ENCODE results near the gene PLXNA4.
"Not testable (repeated sequence)": the region's sequence is repeated elsewhere in the genome, so short reads cannot be mapped to it uniquely, and the experiment has no call there.

The PLXNA4 gene, protein sequence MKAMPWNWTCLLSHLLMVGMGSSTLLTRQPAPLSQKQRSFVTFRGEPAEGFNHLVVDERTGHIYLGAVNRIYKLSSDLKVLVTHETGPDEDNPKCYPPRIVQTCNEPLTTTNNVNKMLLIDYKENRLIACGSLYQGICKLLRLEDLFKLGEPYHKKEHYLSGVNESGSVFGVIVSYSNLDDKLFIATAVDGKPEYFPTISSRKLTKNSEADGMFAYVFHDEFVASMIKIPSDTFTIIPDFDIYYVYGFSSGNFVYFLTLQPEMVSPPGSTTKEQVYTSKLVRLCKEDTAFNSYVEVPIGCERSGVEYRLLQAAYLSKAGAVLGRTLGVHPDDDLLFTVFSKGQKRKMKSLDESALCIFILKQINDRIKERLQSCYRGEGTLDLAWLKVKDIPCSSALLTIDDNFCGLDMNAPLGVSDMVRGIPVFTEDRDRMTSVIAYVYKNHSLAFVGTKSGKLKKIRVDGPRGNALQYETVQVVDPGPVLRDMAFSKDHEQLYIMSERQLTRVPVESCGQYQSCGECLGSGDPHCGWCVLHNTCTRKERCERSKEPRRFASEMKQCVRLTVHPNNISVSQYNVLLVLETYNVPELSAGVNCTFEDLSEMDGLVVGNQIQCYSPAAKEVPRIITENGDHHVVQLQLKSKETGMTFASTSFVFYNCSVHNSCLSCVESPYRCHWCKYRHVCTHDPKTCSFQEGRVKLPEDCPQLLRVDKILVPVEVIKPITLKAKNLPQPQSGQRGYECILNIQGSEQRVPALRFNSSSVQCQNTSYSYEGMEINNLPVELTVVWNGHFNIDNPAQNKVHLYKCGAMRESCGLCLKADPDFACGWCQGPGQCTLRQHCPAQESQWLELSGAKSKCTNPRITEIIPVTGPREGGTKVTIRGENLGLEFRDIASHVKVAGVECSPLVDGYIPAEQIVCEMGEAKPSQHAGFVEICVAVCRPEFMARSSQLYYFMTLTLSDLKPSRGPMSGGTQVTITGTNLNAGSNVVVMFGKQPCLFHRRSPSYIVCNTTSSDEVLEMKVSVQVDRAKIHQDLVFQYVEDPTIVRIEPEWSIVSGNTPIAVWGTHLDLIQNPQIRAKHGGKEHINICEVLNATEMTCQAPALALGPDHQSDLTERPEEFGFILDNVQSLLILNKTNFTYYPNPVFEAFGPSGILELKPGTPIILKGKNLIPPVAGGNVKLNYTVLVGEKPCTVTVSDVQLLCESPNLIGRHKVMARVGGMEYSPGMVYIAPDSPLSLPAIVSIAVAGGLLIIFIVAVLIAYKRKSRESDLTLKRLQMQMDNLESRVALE (N-terminal part only)

DNA sequence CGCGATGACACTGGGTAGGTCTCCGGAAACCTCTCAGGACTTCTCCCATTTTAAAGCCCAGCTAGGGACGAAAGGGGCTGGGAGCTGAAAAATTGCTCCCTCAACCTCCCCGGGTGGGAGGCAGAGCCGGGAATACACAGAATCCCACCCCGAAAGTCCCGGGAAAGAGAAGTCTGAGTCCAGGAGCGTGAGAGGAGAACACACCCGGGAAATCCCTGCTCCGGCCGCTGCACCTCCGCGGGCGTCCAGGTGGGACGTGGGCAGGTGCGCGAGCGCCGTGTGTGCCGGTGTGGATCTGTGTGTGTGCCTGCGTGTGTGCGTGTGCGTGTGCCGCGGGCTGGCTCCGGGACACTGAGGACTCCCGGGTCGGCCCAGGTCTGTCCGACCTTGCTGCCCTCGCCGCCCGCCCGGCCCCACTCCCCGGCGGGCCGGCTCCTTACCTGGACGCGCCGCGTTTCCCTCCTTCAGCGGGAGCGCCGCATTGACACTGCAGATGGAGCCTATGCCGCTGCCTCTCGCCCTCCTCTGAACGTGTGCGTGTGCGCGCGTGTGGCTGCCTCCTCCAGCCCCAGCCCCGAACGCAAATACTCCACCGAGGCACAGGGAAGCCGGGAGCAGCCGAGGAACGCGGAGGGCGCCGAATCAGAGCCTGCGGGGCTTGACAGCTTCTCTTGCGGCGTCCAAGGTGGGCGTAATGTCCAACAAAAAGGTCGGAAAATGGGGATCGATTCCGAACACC lies at the start of gene PLXNA4:
Gene PLXNA4, minus strand, starts transcription at position 489 of the 739 bp plus-strand sequence. CDS start 67,777 bp downstream, outside the sequence.
- peak; percentile 28 for DNase-seq (ENCODE audit: low spot score)

DNA sequence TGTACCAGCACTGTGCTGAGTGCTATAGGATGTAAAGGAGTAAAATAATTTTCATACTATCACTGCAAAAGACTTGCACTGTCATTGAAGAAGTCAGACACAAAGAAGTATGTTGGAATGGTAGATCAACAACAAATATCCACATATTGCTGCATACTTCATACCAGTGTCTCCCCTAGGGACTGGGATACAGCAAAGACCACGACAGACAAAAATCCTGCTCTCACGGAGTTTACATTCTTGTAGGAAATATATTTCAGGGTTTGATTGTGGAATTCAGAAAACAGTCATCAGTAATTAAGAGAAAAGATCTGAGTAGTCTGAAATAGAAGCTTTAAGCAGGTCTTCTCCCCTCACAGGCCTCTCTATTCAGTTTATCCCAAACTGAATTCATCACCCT lies 49.4 kb upstream of the PLXNA4 start:
- no peak for DNase-seq (ENCODE audit: low spot score)

DNA sequence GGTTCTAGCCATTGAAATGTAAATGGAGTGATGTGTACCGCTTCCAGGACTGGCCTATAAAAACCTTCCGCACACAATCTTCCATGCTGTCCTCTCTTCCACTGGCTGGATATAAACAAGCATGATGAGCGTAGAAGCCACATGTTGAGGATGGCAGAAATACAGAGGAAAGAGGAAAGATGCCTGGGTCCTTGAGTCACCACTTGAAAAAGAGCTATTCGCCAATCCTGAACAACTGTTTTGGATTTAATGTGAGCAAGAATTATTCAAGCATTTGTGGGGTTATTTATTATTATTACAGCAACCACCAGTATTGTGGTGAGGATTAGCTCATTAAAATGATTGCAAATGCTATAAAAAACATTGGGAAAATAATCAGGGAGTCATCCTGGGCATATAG lies 45.8 kb upstream of the PLXNA4 start:
- DNase-seq (ENCODE audit: low spot score): no peak

DNA sequence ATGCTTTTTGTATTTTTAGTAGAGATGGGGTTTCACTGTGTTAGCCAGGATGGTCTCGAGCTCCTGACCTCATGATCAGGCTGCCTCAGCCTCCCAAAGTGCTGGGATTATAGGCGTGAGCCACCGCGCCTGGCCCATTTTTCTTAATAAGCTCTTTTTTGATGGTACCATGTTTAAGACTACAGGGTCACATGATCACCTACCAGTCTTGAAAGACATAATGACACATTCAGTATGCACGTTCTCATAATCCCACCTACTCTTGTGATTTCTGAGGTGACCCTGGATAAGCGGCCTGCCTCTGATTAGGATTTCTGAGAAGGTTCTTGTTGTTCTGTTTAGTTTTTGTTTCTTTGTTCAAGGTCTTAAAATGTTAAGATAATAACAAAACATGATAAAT lies 43.7 kb upstream of the PLXNA4 start:
- DNase-seq (ENCODE audit: low spot score): no peak

DNA sequence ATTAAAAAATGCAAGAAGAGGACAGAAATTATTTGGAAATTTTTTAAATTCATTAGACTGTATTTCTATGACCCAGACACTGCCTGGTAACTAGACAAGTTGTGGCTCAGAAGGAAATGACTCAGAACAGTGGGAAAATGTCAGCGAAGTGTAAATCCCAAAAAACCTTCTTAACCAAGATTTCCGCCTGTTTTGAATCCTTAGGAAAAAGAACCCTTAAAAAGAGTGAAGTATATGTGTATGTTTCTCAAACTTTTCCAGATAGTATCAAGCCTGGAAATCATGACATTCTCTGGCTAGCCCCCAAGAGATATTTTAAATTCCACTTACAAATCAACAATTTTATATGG lies 42.7 kb upstream of the PLXNA4 start:
- DNase-seq (ENCODE audit: low spot score): no peak

DNA sequence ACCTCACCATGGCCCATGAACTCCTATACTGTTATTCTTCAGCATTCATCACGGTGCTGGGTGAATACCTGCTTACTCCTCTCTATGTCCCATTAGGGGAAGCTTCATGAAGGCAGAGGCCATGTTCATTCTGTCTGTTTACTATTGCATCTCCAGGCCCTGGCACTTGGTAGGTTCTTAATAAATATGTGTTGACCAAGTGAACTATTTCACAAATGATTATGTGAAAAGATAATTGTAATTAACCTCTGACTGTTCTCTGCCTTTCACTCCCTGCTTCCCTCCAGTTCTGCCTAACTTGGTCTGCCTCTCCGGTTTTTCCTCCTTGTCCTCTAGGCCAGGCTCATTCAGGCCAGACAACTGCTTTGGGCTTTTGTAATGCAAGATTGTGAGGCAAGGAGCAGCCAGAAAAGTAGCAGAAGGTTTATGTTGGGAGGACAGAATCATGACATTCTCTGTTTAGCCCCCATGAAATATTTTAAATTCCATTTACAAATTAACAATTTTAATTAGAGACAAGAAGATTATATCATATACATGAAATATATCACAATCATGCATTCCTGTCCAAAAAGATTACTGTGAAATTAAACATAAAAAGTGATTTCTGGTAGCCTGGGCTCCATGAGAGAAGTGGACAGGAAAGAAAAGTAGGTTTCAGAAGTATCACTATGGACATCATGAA lies 42.1 kb upstream of the PLXNA4 start:
- no peak for DNase-seq (ENCODE audit: low spot score)

DNA sequence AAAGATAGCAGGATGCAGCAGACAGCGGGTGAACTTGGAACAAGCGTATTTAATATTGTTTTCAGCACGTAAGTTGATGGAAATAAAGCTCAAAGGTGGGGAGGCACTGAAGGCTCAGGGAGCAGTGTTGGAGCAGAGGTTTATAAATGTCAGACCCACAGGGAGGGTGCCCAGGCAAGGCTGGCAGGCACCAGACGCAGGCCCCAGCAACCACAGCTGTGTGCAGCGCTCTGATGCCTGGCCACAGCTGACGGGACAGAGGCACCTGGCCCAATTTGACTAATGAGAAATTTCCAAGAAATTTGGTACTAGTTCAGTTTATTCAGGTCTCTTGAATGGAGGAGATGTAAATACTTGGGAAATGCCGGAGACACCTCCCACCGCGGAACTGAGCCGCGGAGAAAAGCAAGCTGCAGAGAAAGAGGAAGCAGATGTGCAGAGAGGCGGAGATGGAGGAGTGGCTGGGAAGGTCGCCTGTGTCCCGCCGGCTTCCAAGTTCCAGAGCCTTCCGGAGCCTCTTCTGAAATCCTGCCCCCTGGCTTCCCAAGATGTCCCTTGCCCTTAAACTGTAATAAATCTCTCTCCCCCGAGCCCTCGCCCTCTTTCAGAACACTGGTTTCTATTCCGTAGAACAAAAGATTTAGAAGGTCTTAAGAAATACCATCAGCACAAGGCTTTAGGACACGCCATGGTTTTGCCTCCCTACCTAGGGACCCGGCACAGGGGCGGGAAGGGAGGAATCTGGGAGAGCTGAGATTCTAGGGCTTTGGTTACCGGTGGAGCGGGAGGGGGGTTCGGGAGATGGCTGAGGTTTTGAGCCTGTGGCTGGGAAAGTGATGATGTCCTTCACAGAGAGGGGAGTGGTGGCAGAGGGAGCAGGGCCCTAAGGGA lies 38.4 kb upstream of the PLXNA4 start:
- DNase-seq (ENCODE audit: low spot score): no peak

DNA sequence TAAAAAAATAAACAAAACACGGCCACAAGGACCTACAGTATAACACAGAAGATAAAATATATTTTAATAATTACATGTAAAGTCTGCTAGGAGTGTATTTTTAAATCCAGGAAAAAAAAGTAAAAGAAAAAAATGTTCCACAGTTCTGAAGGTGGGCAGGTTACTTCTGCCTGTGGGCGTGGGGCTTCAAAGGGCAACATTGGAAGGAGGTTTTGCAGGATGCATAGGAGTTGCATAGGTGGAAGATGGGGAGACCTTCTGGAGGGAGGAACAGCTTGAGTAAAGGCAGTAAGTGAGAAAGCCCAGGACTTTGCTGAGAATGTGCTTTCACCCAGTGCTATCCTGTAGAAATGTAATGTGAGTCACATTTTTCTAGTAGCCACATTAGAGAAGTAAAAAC lies 37.5 kb upstream of the PLXNA4 start:
- DNase-seq (ENCODE audit: low spot score): no peak

DNA sequence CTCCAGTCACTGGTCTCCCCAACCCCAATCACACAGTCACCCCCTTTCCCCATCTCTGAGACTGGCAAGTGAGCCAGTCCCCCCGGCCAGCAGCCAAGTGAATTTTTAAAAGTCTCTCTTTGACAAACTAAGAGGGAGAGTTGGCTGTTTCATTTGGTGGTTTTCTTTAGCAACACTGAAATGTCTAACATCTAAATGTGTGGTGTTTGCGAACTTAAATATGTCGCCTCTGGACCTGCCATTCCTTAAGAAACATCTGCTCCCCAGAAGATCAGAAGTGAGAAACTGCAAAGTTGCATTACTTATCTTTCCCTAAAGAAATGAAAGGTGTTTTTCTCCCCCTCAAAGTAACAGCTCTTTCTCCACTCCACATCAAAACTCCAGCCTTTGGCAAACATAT lies 34.7 kb upstream of the PLXNA4 start:
- DNase-seq (ENCODE audit: low spot score): no peak

DNA sequence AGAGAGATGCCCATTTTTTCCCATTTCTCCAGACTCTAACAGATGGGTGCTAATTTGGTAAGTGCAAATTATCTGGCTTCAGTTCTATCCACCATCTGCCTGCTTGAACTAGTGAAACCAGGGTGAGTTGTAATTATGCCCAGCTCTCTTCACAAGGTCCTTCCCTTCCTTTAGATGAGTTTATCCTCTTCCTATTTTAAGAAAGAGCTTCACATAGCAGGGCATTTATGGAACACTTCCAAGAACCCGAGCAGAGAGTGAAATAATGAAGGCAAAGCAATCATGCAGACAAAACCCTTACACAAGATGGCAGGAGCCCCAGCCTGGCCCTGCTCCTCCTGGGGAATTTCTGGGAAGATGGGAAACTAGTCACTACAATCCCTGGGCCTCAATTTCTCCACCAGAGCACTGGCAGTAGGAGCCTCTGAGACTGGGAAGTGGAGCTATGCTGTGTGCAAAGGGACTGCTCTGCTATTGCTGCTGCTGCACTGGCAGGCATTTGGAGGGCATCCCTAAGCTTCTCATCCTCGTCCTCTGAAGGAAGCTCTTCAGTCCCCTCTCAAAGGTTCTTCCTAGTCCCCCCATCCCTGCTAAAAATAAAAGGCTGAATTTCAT lies 33.7 kb upstream of the PLXNA4 start:
- DNase-seq (ENCODE audit: low spot score): no peak

DNA sequence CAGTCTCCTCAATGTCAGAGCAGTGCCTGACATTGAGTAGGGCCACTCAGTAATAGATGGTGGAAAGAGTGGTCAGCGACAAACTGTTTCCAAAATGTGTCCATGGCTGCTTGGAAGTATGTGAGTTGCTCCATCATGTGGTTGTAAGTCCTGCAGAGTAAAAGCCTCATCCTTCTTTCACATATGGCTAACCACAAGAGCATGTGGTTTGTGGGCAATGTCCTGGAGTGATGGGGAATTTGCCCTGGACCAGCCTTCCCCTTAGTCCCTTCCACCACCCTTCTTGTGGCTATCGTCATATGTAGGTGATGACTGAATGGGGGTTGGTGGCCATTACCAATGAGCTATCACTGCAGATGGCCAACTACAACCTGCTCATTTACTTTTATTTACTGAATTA lies 33.0 kb upstream of the PLXNA4 start:
- no peak for DNase-seq (ENCODE audit: low spot score)

DNA sequence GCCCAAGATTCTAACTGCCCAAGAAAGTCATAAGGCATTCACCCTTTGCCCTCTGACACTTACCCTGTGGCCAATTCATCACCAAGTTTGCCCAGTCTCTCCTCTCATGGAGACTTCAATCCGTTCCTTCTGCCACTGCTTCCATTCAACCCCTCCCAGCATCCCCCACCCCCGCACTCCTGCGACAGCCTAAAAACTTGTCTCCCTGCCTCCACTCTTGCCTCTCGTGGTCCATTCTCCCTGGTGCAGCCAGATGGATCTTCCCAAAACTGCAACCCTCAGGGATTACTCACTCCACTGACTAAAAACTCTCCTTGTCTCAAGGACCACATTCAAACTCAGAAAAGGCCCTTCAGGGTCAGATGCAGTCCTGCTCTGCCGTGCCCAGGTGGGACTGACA lies 32.3 kb upstream of the PLXNA4 start:
- DNase-seq (ENCODE audit: low spot score): no peak

DNA sequence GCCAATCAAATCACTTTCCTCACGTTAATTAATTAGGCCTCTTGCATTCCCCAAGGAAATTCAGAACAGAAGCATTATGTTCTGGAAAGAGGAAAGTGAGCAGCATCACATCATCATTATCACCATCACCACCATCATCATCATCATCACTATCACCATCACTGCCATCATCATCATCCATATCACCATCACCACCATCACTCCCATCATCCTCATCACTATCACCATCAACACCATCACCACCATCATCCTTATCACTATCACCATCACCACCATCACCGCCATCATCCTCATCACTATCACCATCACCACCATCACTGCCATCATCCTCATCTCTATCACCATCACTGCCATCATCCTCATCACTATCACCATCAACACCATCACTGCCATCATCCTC lies 31.4 kb upstream of the PLXNA4 start:
- no peak for DNase-seq (ENCODE audit: low spot score)

DNA sequence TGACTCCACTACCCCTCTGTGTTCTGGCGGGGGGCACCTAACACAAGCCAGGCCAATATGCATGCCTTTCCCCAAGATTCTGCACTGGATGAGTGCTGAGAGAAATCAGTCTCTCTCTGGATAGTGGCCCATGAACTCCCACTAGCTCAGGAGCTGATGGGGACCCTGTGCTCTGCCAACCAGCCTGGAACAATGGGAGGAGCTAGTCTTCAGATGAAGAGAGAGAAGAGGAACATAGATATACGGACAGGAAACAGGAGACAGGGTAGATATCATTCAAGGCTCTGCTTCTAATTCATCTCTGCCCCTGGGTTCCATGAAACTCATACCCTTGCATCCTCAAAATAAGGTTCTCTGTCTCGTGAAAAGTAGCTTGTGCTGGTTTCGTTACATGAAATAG lies 27.9 kb upstream of the PLXNA4 start:
- no peak for DNase-seq (ENCODE audit: low spot score)

DNA sequence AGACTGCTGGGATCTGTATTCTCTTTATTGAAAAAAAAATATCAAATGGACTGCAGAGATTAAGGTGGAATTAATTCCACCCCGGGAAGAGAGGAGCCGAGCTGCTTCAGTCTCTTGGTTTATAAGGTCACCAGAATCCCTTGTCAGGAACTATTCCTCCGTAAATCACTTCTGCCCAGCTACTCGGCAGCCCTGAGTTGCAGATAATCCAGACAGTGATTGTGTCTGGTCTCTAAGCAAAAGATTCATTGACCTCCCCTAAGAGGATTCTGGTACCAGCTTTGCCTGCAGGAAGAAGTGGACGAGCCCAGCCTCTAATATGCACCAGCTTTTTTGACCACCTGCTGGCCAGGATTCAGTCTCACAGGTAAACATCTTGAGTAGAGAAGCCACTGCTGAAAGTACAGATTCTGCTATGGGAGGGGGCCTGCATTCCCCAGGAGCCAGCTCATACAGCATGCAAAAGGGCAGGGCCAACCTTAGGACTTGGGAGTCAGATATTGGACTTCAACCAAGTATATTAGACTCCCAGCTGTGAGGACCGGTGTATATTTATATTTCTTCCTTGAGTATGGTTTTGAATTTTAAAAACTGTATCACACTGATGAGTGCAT lies 27.1 kb upstream of the PLXNA4 start:
- no peak for DNase-seq (ENCODE audit: low spot score)

DNA sequence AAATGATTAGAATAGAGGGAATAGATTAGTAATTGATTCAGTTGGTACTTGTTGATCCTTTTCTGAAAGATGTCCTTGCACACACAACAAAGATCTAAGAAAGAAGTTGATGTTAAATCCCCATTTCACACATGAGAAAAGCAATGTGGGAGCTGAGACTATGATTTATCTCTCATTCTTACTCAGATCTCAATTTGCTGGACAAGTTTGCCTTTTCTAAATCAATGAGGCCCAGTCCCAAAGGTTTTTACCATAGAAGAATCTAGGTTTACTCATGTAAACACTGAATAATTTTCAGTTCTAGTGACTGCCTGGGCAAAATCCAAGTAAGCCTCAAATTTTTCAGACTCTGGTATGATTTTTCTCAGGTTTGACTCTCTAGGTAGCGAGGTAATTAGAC lies 25.5 kb upstream of the PLXNA4 start:
- DNase-seq (ENCODE audit: low spot score): no peak

DNA sequence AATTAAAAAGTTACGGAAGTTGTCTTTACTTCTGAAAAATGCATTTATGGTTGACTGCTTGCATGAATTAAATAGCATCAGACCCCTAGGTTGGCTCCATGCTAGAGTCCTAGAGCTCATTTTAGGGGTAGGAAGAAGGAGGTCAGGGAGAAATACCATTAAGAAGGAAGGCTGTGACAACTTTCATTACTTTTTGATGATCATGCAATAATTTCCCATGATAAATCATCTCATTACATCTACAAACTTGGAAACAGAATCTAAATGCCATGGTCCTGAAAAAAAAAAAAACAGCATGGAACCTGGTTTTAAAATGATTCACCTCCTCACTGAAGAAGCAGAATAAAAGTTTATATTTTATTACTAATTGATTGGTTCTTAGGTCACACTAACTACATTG lies 20.3 kb upstream of the PLXNA4 start:
- no peak for DNase-seq (ENCODE audit: low spot score)

DNA sequence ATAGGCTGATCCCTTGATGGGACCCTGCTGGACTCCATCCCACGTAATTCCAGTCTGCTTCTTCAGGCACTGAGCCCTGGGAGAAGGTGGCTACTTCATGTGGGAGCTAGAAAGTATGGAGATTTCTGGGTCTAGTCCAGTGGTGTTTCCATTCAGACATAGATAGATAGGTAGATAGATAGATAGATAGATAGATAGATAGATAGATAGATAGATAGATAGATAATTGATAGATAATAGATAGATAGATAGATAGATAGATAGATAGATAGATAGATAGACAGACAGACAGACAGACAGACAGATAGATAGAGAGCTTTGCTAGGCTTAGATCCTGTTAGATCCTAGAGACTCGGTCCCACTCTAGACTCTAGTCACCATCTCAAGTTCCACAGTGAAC lies 18.5 kb upstream of the PLXNA4 start:
- DNase-seq (ENCODE audit: low spot score): not testable (repeated sequence)

DNA sequence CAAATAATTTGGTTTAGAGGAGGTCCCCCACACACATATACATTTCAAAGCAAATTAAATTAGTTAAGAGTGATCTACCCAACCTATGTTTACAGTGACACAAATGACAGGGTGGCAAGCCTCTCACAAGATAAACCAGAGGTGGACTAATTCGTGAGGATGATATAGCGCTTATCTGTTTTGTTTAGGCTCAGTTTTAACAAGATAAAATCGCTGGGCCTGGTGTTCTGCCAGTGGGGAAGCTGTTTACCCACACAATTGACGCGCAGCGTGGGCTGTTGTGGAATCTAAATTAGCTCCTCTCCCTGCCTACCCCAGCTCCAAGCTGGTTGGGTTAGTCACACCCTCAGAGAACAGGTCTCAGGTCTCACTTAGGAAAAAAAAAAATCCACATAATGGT lies 16.7 kb upstream of the PLXNA4 start:
- no peak for DNase-seq (ENCODE audit: low spot score)
